A673 (cell line): ENCODE data around the gene MMP24OS. TPM values are rescaled to one million over a fixed set of nuclear protein-coding genes. Genes with fewer than 3 reads are reported as not detected.

Experiments used
- BruUV-seq: library from RNA; stranded (reverse); fragments of 400-500 nt; replicated peaks from 2 replicates; lab custom pipeline; 2021; lab: Mats Ljungman, UMichigan
- CTCF ChIA-PET: fragments of 300-600 bp; sonication (Branson Sonifier 250); formaldehyde crosslinking; loops from one replicate; lab custom pipeline; 2022; ENCODE audit warnings: antibody characterized with exemption; lab: Charles Lee
- POLR2A ChIA-PET: fragments of 300-600 bp; sonication (Branson Sonifier 250); formaldehyde crosslinking; loops from one replicate; lab custom pipeline; 2022; ENCODE audit warnings: antibody characterized with exemption; ENCODE audit not compliant: low non-redundant PET; lab: Charles Lee
- DNase-seq: peaks from one replicate; pipeline ENCODE4 v3.0.0-alpha.2; 2015; ENCODE audit warnings: low spot score
- H3K27ac ChIP-seq: fragments of 200-600 bp; sonication (generic); 2 replicates; pipeline ENCODE4 v1.5.1; 2016; ENCODE audit warnings: mixed run types, low read depth, mild to moderate bottlenecking, mixed read lengths, antibody characterized with exemption, low read length; ENCODE audit not compliant: poor library complexity, severe bottlenecking
- H3K27me3 ChIP-seq: fragments of 200-600 bp; sonication (generic); replicated peaks from 2 replicates; pipeline ENCODE4 v1.6.1; 2017; ENCODE audit warnings: mixed run types, low read depth, mild to moderate bottlenecking, mixed read lengths, antibody characterized with exemption, low read length; ENCODE audit not compliant: insufficient read depth, poor library complexity
- H3K36me3 ChIP-seq: fragments of 200-600 bp; sonication (generic); 2 replicates; pipeline ENCODE4 v1.6.1; 2016; ENCODE audit warnings: mixed run types, mild to moderate bottlenecking, mixed read lengths, antibody characterized with exemption, low read length; ENCODE audit not compliant: insufficient read depth, poor library complexity, severe bottlenecking
- H3K4me1 ChIP-seq: fragments of 200-600 bp; sonication (generic); 2 replicates; pipeline ENCODE4 v1.6.1; 2017; ENCODE audit warnings: mixed run types, mild to moderate bottlenecking, mixed read lengths, antibody characterized with exemption, low read length; ENCODE audit not compliant: insufficient read depth, poor library complexity, severe bottlenecking
- H3K4me3 ChIP-seq: fragments of 200-600 bp; sonication (generic); 2 replicates; pipeline ENCODE4 v1.5.1; 2016; ENCODE audit warnings: low read depth, mixed run types, mild to moderate bottlenecking, mixed read lengths, low read length; ENCODE audit not compliant: poor library complexity, severe bottlenecking
- H3K9me3 ChIP-seq: fragments of 200-600 bp; sonication (generic); 2 replicates; pipeline ENCODE4 v1.6.1; 2016; ENCODE audit warnings: mixed run types, low read depth, mild to moderate bottlenecking, mixed read lengths, antibody characterized with exemption, low read length; ENCODE audit not compliant: poor library complexity, severe bottlenecking
- CTCF ChIP-seq: fragments of 300-800, 200-600 bp; sonication (generic); conservative IDR thresholded peaks from 2 replicates; pipeline ENCODE4 v1.5.1; 2017; ENCODE audit warnings: low read depth, mild to moderate bottlenecking, antibody characterized with exemption, low read length, moderate library complexity, mixed read lengths
- EZH2 ChIP-seq: fragments of 200-600 bp; sonication (generic); IDR thresholded peaks from 2 replicates; pipeline ENCODE4 v1.6.1; 2017; ENCODE audit warnings: borderline replicate concordance, low read depth, mild to moderate bottlenecking, mixed read lengths, antibody characterized with exemption, low read length; ENCODE audit not compliant: poor library complexity, severe bottlenecking
- intact Hi-C: fragments of 100-400 bp; cut with micrococcal nuclease; formaldehyde crosslinking; loops from one replicate; pipeline ENCODE4 v1.10.0; 2022; ENCODE audit not compliant: unreplicated experiment
- total RNA-seq: library from RNA; stranded (reverse); gene quantifications from 2 replicates; pipeline ENCODE4 v1.2.3, GENCODE V29; 2021

Gene MMP24OS
- total RNA-seq, 1 experiment from 2014 or later, result 26.2 TPM

- H3K36me3 ChIP-seq, result no peaks in the 10 kb centered on the region
- no TSS peak for BruUV-seq
- no peaks in the 10 kb centered on the region for H3K27me3 ChIP-seq
- TF ChIP-seq EZH2 (no peak), CTCF (no peak)
- ChIA-PET POLR2A (interaction anchor here (0.5 kb wide), 1 partner anchor 144 kb away, joined by 5 read pairs; no protein-coding TSS in a partner anchor), CTCF (no interaction called here)
- H3K9me3 ChIP-seq, result no peaks in the 10 kb centered on the region
- DNase-seq, result no peak
- no peak overlapping the region for H3K27ac ChIP-seq
- no peaks in the 10 kb centered on the region for H3K4me1 ChIP-seq
- intact Hi-C loops, result no loop called here
- no peak overlapping the region for H3K4me3 ChIP-seq
Measured at GRCh38 chr20:35260426-35260825, 17.5 kb downstream of the MMP24OS start.

GRCh38 chr20:35257175-35257909 lies 20.6 kb downstream of the MMP24OS start:
- intact Hi-C loops, result no loop called here
- Histone ChIP-seq H3K4me1 (no peaks in the 10 kb centered on the region), H3K9me3 (no peaks in the 10 kb centered on the region), H3K4me3 (no peak overlapping the region), H3K27ac (no peak overlapping the region), H3K27me3 (no peaks in the 10 kb centered on the region), H3K36me3 (no peaks in the 10 kb centered on the region)
- CTCF ChIA-PET, result no interaction called here
- POLR2A ChIA-PET, result interaction anchor here (0.6 kb wide), 1 partner anchor 21 kb away, joined by 3 read pairs; the partner anchor contains the start of gene MMP24OS
- BruUV-seq, result no TSS peak
- TF ChIP-seq EZH2, result no peak
- no peak for TF ChIP-seq CTCF
- no peak for DNase-seq

- Histone ChIP-seq H3K27ac (no peak overlapping the region), H3K4me1 (no peaks in the 10 kb centered on the region), H3K9me3 (no peaks in the 10 kb centered on the region), H3K27me3 (no peaks in the 10 kb centered on the region), H3K4me3 (no peak overlapping the region), H3K36me3 (no peaks in the 10 kb centered on the region)
- no peak for DNase-seq
- intact Hi-C loops, result no loop called here
- BruUV-seq, result no TSS peak
- TF ChIP-seq CTCF, result no peak
- ChIA-PET POLR2A (no interaction called here), CTCF (no interaction called here)
Measured at GRCh38 chr20:35254448-35254999, 23.4 kb downstream of the MMP24OS start.
